ENCODE measurements around the gene SLC38A8.

GRCh38 chr16:83973581-83974385 is 68.8 kb downstream of the SLC38A8 start:
- TF ChIP-seq, protein P1, sequence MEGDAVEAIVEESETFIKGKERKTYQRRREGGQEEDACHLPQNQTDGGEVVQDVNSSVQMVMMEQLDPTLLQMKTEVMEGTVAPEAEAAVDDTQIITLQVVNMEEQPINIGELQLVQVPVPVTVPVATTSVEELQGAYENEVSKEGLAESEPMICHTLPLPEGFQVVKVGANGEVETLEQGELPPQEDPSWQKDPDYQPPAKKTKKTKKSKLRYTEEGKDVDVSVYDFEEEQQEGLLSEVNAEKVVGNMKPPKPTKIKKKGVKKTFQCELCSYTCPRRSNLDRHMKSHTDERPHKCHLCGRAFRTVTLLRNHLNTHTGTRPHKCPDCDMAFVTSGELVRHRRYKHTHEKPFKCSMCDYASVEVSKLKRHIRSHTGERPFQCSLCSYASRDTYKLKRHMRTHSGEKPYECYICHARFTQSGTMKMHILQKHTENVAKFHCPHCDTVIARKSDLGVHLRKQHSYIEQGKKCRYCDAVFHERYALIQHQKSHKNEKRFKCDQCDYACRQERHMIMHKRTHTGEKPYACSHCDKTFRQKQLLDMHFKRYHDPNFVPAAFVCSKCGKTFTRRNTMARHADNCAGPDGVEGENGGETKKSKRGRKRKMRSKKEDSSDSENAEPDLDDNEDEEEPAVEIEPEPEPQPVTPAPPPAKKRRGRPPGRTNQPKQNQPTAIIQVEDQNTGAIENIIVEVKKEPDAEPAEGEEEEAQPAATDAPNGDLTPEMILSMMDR (IDR thresholded peaks at IDR 0.05) = no peak
- TF ChIP-seq ZFX (IDR thresholded peaks at IDR 0.05; ENCODE audit: borderline replicate concordance) = no peak
